Measurements from ENCODE around the gene PYM1.
"Not testable (repeated sequence)": the region's sequence is repeated elsewhere in the genome, so short reads cannot be mapped to it uniquely, and the experiment has no call there.

The PYM1 gene

GRCh38 chr12:55875704-55876467 is 51.8 kb downstream of the PYM1 start:
- DNase-seq (ENCODE audit: low spot score) (no peak), ATAC-seq (ENCODE audit: low read depth) (no peak)
- H3K27ac ChIP-seq (ENCODE audit: poor library complexity, severe bottlenecking), result no peak overlapping the region
- no peaks in the 10 kb centered on the region for H3K4me1 ChIP-seq (ENCODE audit: insufficient read depth, poor library complexity, severe bottlenecking)
- H3K4me3 ChIP-seq (ENCODE audit: severe bottlenecking), result no peak overlapping the region
- H3K36me3 ChIP-seq (ENCODE audit: low read depth), result no peaks in the 10 kb centered on the region
- no peaks in the 10 kb centered on the region for H3K27me3 ChIP-seq (ENCODE audit: insufficient read depth, poor library complexity, severe bottlenecking)
- no peak for TF ChIP-seq CTCF (IDR thresholded peaks at IDR 0.05; ENCODE audit: poor library complexity, severe bottlenecking)
- peaks cover 5% of the 10 kb centered on the region for H3K9me3 ChIP-seq (ENCODE audit: severe bottlenecking)

GRCh38 chr12:55874443-55874842 is 53.3 kb downstream of the PYM1 start:
- Histone ChIP-seq H3K4me1 (ENCODE audit: insufficient read depth, poor library complexity, severe bottlenecking) (no peaks in the 10 kb centered on the region), H3K27ac (ENCODE audit: poor library complexity, severe bottlenecking) (no peak overlapping the region), H3K9me3 (ENCODE audit: severe bottlenecking) (peaks cover 5% of the 10 kb centered on the region), H3K4me3 (ENCODE audit: severe bottlenecking) (no peak overlapping the region), H3K36me3 (ENCODE audit: low read depth) (no peaks in the 10 kb centered on the region), H3K27me3 (ENCODE audit: insufficient read depth, poor library complexity, severe bottlenecking) (no peaks in the 10 kb centered on the region)
- ATAC-seq (ENCODE audit: low read depth), result no peak
- TF ChIP-seq CTCF (IDR thresholded peaks at IDR 0.05; ENCODE audit: poor library complexity, severe bottlenecking), result no peak
- DNase-seq (ENCODE audit: low spot score), result no peak

- H3K9me3 ChIP-seq (ENCODE audit: severe bottlenecking); H3K27ac ChIP-seq (ENCODE audit: poor library complexity, severe bottlenecking); H3K4me3 ChIP-seq (ENCODE audit: severe bottlenecking); H3K36me3 ChIP-seq (ENCODE audit: low read depth); ATAC-seq (ENCODE audit: low read depth); H3K4me1 ChIP-seq (ENCODE audit: insufficient read depth, poor library complexity, severe bottlenecking); DNase-seq (ENCODE audit: low spot score); H3K27me3 ChIP-seq (ENCODE audit: insufficient read depth, poor library complexity, severe bottlenecking): not testable (repeated sequence)
These were observed 61.2 kb downstream of the PYM1 start for GRCh38 chr12:55866454-55867004.

GRCh38 chr12:55865327-55865726 is 62.4 kb downstream of the PYM1 start:
- Histone ChIP-seq H3K36me3 (ENCODE audit: low read depth) (no peaks in the 10 kb centered on the region), H3K27me3 (ENCODE audit: insufficient read depth, poor library complexity, severe bottlenecking) (no peaks in the 10 kb centered on the region), H3K4me3 (ENCODE audit: severe bottlenecking) (no peak overlapping the region), H3K9me3 (ENCODE audit: severe bottlenecking) (peaks cover 3% of the 10 kb centered on the region), H3K4me1 (ENCODE audit: insufficient read depth, poor library complexity, severe bottlenecking) (no peaks in the 10 kb centered on the region), H3K27ac (ENCODE audit: poor library complexity, severe bottlenecking) (no peak overlapping the region)
- TF ChIP-seq CTCF (IDR thresholded peaks at IDR 0.05; ENCODE audit: poor library complexity, severe bottlenecking), result no peak
- no peak for ATAC-seq (ENCODE audit: low read depth)
- no peak for DNase-seq (ENCODE audit: low spot score)

GRCh38 chr12:55862931-55863330 is 64.8 kb downstream of the PYM1 start:
- H3K27ac ChIP-seq (ENCODE audit: poor library complexity, severe bottlenecking); ATAC-seq (ENCODE audit: low read depth); DNase-seq (ENCODE audit: low spot score): not testable (repeated sequence)

GRCh38 chr12:55862286-55862685 is 65.4 kb downstream of the PYM1 start:
- Histone ChIP-seq H3K27ac (ENCODE audit: poor library complexity, severe bottlenecking) (no peak overlapping the region), H3K9me3 (ENCODE audit: severe bottlenecking) (peaks cover 3% of the 10 kb centered on the region), H3K36me3 (ENCODE audit: low read depth) (no peaks in the 10 kb centered on the region), H3K4me1 (ENCODE audit: insufficient read depth, poor library complexity, severe bottlenecking) (no peaks in the 10 kb centered on the region), H3K4me3 (ENCODE audit: severe bottlenecking) (no peak overlapping the region), H3K27me3 (ENCODE audit: insufficient read depth, poor library complexity, severe bottlenecking) (no peaks in the 10 kb centered on the region)
- DNase-seq (ENCODE audit: low spot score), result no peak
- no peak for ATAC-seq (ENCODE audit: low read depth)
- TF ChIP-seq CTCF (IDR thresholded peaks at IDR 0.05; ENCODE audit: poor library complexity, severe bottlenecking), result no peak

More at GRCh38 chr12:55862931-55863330, 64.8 kb downstream of the PYM1 start:
- H3K4me1 ChIP-seq (ENCODE audit: insufficient read depth, poor library complexity, severe bottlenecking); H3K27me3 ChIP-seq (ENCODE audit: insufficient read depth, poor library complexity, severe bottlenecking); H3K36me3 ChIP-seq (ENCODE audit: low read depth); H3K9me3 ChIP-seq (ENCODE audit: severe bottlenecking); H3K4me3 ChIP-seq (ENCODE audit: severe bottlenecking): not testable (repeated sequence)

Data from RWPE2 (cell line).